Measurements from ENCODE around the gene EPHB1.
"Not testable (repeated sequence)": the region's sequence is repeated elsewhere in the genome, so short reads cannot be mapped to it uniquely, and the experiment has no call there.

EPHB1 gene

DNA sequence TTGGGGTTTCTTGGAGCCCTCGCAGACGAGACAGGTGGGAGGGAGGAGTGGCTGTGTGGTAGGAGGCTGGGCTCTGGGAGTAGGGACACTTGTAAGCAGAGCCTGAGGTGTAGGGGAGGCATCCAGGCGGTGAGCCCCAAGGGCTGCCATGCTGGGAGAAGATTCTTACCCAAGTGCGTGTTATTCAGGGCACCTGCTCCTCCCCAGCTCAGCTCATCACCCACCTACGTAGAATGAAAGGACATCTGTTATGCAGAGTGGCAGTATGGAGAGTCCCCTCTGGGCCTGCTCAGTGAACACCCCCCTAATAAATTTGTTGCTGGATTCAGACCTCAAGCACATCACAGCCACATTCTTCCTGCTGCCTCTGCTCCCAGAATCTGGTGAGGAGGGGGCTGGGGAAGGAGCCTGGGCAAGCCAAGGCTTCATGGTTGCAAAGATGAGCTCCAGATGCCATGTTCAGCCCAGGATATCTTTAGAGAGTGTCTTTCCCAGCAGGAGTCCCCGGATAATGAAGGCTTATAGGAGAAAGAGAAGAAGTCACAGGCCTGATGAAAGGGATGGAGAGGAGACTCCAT lies 261.8 kb downstream of the EPHB1 start:
- no peak for DNase-seq

DNA sequence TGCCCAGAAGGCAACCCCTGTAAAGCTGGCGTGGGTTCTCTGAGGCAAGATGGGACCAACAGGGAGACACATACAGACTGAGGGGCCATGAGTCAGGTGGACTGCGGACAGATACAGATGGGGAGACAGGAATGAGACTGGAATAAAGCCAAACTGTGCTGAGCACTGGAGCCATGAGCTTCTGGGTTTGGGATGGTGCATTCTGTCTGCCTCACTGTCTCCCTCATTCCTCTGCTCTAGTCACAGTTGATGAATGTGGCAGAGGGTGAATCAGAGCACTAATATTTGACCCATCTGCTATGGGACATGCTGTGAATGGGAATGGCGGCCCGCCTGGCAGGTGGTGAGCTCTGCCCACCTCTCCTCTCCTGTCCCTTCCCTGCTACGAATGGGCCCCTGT lies 262.9 kb downstream of the EPHB1 start:
- DNase-seq, result no peak

DNA sequence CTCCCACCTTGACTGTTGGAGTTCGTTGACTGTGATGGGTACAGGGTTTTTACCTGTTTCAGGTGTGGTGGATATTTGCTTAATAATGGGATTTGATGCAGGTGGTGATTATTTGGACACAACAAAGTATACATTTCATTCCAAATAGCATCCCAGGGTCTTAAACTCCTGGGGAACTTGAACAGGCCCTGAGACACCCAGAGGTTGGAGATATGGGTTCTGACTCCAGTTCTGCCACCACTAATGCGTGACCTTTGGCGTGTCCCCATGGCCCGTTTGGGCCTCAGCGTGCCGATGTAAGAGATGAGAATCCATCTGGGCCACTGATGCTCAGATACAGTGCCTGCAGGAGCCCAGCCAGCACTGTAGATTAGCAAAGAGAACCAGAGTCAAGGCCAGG lies 264.5 kb downstream of the EPHB1 start:
- no peak for DNase-seq

DNA sequence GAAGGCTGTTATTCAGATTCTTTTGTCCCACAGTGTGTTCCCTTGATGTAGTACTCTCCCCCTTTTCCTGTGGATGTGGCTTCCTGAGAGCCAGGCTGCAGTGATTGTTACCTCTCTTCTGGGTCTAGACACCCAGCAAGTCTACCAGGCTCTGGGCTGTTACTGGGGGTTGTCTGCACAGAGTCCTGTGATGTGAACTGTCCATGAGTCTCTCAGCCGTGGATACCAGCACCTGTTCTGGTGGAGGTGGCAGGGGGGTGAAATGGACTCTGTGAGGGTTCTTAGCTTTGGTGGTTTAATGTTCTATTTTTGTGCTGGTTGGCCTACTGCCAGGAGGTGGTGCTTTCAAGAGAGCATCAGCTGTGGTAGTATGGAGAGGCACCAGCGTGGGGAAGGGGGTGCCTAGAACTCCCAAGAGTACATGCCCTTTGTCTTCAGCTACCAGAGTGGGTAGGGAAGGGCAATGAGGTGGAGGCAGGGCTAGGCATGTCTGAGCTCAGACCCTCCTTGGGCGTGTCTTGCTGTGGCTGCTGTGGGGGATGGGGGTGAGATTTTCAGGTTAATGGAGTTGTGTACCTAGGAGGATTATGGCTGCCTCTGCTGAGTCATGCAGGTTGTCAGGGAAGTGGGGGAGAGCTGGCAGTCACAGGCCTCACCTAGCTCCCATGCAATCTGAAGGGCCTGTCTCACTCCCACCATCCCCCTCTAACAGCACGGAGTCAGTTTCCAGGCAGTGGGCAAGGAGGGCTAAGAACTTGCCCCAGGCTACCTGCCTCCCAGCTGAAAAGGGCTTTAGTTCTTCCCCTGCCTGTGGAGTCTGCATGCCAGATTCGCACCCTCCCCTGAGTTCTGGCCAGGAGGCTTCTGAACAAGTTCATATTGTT lies 272.0 kb downstream of the EPHB1 start:
- not testable (repeated sequence) for DNase-seq

DNA sequence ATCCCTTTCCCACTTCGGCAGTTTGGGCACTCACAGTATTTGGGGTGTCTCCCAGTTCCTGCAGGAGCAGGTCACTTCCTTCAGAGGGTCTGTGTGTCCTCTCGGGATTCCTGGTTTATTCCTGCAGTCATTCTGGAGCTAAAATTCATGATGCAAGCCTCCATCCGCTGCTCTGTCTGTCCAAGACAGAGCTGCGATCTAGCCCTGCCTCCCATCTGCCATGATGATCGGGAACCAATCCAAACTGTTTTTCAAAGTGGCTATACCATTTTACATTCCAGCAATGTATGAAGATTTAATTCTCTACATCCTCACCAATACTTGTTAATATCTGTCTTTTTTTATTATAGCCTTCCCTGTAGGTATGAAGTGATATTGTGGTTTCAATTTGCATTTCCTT lies 273.0 kb downstream of the EPHB1 start:
- no peak for DNase-seq

DNA sequence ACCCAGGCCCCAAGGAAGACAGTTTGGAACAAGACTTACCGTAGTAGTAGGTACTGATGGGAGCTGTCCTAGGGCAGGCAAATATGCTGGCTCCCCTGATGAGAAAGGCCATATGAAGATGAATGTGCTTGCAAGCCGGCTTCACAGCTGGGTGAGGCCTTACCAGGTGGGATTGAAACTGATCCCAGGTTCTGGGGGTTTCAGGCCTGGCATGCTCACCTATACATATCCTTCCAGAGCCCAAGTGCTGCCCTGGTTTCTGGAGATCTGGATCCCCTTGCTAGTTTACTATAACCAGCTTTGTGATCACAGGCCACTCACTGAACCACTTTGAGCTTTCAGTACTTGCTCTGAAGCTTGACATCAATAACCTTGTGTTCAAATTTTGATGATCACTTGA lies 274.3 kb downstream of the EPHB1 start:
- DNase-seq, result no peak

DNA sequence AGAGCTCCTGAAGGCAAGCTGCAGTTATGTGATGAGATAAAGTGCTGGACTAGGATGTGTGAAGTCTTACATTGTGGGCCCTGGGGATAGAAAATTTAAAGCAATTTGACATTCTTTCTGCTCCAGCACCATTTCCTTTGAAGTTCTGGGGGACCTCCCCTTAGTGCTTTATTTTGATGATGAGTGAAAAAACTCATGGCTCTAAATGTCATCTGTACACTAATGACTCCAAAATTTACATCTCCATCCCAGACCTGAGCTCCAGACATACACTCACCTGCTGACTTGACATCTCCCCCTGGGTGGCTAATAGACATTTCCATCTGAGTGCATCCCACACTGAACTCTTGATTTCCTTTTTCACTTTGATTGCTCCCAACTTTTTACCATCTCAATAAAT lies 276.4 kb downstream of the EPHB1 start:
- no peak for DNase-seq

DNA sequence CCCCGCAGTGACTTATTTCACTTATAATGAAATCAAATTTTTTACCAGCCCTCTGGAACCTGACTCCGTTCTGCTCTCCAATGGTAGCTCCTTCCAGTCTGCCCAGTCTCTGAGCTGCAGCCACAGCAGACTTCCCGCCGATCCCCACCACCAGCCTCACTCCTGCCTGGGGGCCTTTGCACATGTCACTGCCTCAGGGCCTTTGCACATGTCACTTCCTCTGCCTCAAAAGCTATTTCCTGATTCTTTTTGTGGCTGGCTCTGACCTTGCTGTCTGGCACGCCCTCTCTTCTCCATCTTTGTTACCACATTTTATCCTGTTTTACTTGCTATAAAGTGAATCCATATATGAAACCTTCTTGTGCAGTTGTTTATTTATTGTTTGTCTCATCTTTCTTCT lies 277.4 kb downstream of the EPHB1 start:
- no peak for DNase-seq

DNA sequence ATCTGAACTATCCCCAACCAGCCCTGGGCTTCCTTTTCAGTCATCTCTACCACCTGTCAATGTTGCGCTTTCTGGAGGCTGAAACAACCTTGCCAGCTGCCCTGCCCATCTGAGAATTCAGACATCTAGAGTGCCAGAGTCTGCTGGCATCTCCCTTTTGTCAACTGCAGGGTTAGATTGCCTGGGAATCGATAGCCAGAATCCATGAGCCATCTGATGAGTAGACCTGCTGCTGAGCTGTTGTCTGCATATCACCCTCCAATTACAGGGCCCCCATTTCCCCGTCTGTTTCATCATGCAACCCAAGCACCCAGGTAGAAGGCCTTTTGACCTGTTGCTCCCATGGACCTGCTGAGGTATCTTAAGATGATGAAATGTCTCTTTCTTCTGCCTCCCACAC lies 280.1 kb downstream of the EPHB1 start:
- DNase-seq, result no peak

DNA sequence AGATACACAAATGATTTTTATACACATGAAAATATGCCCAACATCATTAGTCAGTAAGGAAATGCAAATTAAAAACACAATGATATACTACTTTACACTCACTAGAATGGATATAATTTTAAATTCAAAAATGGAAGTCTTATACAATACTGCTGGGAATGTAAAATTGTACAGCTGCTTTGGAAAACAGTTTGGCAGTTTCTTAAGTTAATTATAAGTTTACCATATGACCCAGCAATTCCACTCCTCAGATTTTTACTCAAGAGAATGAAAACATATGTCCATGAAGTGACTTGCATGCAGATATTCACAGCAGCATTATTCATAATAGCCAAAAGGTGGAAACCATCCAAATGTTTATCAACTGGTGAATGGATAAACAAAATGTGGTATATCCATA lies 281.3 kb downstream of the EPHB1 start:
- DNase-seq, result no peak

DNA sequence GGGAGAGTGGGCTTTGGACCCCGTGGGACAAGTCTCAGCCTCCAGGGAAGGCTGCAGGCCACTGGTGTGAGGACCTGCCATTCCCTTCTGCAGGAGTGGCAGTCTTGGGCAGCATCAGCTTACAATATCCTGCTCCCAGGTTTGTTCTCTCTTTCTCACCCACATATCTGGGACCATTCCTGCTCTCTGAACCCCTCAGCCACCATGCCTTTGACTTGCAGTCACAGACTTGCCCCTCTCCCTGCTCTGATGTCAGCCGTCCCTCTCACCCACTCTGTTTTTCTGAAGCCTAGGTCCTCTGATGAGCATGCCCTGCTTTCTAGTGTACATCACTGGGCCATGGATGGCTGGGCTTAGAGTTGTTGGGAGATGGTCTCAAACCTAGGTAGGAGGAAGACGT lies 282.1 kb downstream of the EPHB1 start:
- no peak for DNase-seq

DNA sequence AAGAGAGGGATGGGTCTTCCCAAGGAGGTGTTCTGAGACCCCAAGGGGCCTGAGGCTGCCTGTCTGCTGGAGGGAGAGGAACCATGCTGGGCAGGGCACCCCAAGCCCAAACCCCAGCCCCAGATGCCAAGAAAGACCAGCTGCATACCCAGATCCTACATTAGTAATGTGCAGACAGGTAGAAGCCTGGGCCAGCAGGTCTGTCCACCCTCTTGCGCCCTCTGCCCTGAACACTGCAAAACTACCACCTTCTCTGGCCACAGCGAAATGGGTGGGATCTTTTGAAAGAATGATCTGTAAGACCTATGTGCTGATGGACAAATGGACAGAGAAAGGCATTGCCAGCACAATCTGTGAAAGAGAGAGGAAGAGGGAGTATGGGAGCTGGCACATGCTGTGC lies 283.2 kb downstream of the EPHB1 start:
- DNase-seq, result no peak

DNA sequence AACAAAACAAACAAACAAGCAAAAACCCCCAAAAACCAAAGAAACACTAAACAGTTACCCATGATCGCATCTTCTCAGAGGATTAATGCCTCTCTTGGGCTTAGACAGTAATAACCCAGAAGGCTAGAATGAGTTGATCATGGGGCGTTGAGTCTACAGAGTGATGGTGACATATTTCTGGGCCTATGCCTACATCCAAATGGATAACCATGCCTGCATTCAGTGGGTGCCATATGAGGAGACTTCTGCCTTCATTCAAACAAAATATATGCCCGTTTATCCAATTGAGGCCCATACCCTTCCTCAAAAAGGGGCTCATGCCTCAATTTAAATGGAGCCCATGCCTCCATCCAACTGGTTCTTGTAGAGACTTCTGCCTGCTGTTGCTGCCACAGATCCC lies 284.0 kb downstream of the EPHB1 start:
- no peak for DNase-seq

DNA sequence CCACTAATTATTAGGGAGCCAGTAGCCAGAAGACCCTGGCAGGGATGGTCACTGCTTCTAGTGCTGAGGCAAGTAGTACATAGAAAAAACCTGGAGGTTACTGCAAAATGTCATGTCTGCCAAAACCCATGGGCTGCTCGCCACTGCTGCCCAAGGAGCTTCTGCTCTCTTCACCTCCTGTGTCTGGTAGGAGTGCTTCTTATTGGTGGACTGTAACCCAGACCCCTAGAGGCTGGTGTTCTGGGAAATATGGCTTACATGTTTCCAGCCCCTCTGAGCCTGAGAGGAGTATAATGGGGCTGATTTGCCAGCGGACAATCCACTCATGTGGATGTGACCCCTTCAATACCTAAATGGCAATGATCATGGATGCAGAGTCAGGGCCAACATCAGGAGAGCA lies 286.4 kb downstream of the EPHB1 start:
- DNase-seq, result no peak

DNA sequence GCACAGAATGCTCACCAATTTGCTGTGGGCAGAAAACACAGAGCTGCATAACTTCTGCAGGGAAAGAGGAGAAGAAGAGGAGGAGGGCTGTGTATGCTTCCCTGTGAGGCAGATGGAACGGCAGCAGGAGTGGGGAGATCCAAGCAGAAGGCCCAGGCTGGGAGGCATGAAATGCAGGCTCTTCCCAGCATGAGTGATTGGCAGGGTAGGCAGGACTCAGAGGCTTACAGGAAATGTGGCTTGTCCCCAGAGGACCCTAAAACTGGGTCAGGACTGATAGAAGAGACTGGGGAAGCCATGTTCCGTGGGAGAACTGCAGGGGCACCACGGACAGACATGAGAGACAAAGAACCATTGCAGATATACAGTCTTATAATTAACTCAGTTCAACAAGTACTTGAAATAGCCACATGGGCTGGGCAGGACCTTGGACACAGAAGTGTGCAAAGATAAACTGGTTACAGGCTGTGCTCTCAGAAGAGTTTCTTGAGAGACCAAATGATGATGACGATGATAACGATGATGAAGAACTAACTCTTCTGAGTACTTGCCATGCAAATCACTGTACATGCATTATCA lies 286.9 kb downstream of the EPHB1 start:
- DNase-seq, result no peak

DNA sequence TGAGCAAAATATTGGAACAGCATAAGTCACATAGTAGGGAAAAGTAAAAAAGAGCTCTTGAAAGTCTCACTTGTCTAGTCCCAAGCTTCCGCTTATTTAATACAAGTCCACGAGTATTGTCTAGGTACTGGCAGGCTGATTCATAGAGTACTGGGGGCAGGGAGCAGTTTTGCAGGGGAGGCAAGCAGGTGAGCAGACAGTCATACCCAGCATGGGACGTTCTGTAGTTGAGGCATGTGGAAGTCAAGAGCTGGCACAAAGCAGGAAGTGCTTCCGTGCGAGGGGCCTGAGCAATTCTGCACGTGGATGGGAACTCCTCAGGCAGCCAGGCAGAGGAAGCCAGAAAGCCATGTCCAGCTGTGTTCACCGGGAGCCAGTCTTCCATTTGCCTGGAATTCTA lies 287.6 kb downstream of the EPHB1 start:
- DNase-seq, result no peak

DNA sequence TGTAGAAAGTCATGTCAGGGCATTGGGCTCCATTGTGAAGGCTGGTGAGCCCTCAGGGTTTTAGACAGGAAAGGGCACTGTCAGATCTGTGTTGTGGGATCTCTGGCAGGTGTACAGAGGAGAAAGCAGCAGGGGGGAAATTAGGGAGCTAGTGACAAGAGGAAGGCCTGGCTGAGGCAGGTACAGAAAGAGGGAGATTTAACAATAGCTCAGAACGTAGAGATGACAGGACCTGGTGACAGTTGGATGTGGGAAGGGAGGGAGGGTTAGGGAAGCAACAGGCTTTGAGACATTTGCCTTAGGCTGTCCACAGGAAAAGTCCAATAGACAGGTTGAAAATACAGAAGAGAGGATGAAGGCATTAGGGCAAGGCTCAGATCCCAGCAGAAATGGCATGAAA lies 288.1 kb downstream of the EPHB1 start:
- no peak for DNase-seq

DNA sequence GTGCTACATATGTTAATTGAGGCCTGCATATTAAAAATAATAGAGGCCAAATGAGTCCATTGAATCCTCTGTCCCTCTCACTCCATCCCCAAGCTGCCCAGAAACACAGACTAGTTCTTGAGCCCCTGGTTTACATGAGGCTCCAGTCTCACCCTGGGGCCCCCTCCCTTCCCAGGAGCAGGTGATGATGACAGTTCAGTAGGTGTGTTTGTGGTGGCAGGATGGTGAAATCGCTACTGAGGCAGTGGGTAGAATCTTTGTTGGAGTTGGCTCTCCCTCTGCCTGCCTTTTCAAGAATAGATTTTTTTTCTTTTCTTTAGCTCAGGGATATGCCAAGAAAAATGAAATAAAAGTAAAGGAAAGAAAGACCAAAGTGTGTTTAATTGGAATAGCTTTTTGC lies 288.7 kb downstream of the EPHB1 start:
- DNase-seq, result no peak

DNA sequence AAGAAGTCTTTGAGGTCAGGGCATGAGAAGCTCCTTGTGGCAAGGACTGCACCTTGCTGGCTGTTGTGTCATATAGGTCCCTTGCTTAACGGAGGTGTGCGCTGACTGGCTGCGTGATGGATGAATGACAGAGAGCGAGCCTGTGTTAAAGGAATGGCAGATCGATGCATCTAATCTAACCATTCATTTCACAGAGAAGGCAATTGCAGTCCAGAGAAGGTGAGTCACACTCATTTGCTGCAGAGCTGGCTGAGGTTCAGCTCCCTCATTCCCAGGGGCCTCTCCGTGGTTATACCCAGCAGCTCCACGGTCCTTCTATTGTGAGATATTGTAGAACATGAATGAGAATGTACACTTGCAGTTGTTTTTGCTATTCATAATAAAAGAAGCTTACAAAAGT lies 289.3 kb downstream of the EPHB1 start:
- no peak for DNase-seq

DNA sequence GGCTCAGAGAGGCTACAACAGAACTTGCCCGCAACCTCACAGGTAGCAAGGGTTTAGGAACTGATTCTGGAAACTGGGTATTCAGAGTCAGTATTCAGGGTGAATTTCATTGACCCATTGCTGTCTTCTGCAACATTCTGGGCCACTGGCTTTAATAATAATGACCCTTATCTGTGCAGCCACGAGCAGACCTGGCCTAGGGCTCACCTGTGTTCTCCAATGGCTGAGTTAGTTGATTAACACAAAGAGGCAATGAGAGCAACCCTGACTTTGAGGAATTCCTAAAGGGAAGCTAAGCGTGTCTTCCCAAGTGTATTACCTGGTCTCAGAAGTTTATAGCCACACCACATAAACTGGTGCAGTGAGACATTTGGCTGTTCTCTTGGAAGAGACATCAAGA lies 289.9 kb downstream of the EPHB1 start:
- DNase-seq, result no peak

DNA sequence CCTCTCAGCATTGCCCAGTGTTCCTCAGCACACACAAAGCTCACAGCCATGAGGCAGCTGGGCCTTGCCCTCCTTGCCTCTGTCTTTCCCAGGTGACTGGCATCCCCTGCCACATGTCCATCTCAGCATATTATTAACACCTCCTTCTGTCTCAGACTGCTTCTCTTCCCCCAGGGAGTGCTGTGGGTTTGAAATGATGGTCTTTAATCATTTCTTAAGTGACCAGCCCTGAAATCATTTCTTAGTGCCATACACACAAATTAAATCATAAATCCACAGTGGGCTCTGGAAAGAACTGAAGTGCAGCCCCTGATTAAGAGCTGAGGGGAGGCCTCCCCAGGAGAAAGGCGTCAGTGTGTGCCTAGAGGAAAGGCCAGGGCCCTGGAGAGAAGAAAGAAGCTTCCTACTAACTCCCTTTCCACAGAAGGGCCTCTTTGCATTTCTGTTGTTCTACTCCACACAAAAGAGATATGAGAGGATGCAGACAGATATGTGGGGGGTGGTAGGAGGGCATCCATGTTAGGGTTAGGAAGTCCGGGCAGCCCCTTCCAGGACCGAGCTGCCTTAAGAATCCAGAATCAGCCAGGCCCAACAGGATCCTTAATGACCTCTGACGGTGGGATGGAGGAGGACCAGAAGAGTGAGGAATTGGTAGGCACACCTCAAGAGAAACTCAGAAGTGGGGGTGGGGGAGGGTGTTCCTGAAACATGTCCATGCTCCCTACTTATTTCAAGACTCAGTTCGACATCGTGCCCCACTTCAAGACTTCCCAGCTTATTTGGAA lies 290.8 kb downstream of the EPHB1 start:
- no peak for DNase-seq

DNA sequence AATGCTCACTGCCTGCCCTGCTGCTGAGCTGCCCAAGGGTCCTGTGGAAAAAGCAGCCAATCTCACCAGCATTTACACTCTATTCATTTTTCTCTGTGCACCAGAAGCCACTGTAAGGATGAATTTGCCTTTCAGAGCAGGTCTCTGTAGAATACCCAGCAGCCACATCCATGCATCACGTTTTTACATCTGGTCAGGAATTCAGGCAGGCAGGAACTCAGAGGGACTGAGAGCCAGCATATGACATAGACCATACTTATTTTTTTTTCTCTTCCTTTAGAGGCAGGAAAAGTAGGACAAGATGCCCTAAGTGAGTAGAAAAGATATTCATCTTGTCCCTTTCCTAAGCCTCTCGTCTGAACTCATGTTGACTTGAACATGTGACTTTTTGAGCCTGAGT lies 292.7 kb downstream of the EPHB1 start:
- DNase-seq, result no peak

DNA sequence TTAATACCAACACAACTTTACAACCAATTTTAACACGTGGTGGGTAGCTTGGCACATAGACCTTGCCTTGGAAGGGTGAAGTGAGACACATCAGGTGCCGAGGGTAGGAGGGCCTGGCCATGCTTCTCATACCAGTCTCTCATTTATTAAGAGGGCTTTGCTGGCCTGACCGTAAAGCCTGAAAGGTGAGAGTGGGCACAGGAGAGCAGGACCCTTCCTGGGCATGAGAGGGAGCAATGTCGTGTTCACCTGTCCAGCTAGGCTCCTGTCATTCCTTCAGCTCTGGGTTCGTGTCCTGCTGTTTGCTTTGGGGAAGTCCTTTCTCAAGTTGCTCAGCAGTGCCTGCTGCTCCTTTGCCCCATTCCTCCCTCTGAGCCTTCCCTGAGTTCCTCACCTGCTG lies 294.4 kb downstream of the EPHB1 start:
- DNase-seq, result no peak
